Measurements from ENCODE around the gene FSCN2.

The FSCN2 gene

DNA sequence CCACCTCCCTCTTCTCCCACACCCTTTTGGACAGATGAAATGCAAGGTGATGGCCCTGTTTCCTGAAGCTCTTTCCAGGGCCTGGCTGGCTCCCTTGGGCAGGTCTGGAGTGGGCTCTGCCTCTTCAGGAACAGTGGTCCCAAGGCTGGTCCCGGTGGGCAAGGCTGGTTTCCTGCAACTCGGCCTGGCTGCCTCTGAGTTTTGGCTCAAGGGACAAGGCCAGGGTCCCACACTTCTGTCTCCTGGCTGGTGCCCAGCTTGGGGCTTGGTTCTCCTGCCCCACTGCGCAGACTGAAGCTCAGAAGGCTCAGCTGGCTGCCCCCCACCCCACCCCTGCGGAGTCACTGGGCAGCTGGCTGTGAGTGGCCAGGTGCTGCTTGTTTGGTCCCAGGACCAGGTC is 11.7 kb upstream of the FSCN2 start:
- H3K9me3 ChIP-seq (ENCODE audit: low read length), result no peaks in the 10 kb centered on the region
- peak overlapping the region; percentile 85; the same call in 1 of the 2 replicates for H3K9ac ChIP-seq (ENCODE audit: low read length)
- H3K9me2 ChIP-seq (ENCODE audit: low read depth, low read length), result no peaks in the 10 kb centered on the region
- peaks cover 3% of the 10 kb centered on the region; the same call in 1 of the 2 replicates for H3K79me2 ChIP-seq (ENCODE audit: insufficient read depth, low read length)
- H3K4me2 ChIP-seq (ENCODE audit: low read length), result peak overlapping the region; percentile 96
- TF ChIP-seq EZH2 (IDR thresholded peaks at IDR 0.05; ENCODE audit: borderline replicate concordance, low read length), result no peak
- no peak for TF ChIP-seq CTCF (IDR thresholded peaks at IDR 0.05; ENCODE audit: low read length)
- peaks cover 65% of the 10 kb centered on the region for H3K4me1 ChIP-seq (ENCODE audit: insufficient read depth, low read length, severe bottlenecking)
- peak overlapping the region; percentile 88 for H3K27ac ChIP-seq (ENCODE audit: low read depth, low read length, poor library complexity, severe bottlenecking)
- peak overlapping the region; percentile 67 for H3K4me3 ChIP-seq (ENCODE audit: low read depth, low read length, poor library complexity, severe bottlenecking)
- H2AFZ ChIP-seq (ENCODE audit: low read length), result no peak overlapping the region
- H4K20me1 ChIP-seq (ENCODE audit: insufficient read depth, low read length), result no peaks in the 10 kb centered on the region
- H3K36me3 ChIP-seq (ENCODE audit: insufficient read depth, low read length), result peaks cover 11% of the 10 kb centered on the region
- no peaks in the 10 kb centered on the region for H3K27me3 ChIP-seq (ENCODE audit: insufficient read depth, low read length)
- peaks cover 13% of the 10 kb centered on the region; the same call in 1 of the 2 replicates for H3F3A ChIP-seq (ENCODE audit: insufficient read depth, low read length)

DNA sequence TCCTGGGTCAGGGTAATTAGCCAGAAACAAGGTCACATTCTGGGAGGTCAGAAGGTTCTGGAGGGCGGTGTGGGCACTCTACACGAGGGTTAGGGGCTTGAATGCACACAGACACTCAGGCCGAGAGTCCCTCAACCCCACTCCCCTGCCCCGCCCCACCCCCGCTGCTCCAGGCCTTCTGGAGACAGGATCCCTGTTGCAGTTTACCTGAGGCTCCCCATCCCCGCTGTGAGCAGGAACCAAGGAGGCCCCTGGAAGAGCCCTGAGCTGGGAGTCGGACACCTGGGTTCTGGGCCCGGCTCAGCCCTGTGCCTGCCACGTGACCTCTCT is 11.2 kb upstream of the FSCN2 start:
- H3K27ac ChIP-seq (ENCODE audit: low read depth, low read length, poor library complexity, severe bottlenecking), result peak overlapping the region; percentile 88

GRCh38 chr17:81517339-81518112 is 10.7 kb upstream of the FSCN2 start:
- Histone ChIP-seq H2AFZ (ENCODE audit: low read length) (no peak overlapping the region), H3F3A (ENCODE audit: insufficient read depth, low read length) (peaks cover 13% of the 10 kb centered on the region; the same call in 1 of the 2 replicates), H3K4me1 (ENCODE audit: insufficient read depth, low read length, severe bottlenecking) (peaks cover 65% of the 10 kb centered on the region), H4K20me1 (ENCODE audit: insufficient read depth, low read length) (no peaks in the 10 kb centered on the region), H3K79me2 (ENCODE audit: insufficient read depth, low read length) (no peaks in the 10 kb centered on the region), H3K9me2 (ENCODE audit: low read depth, low read length) (no peaks in the 10 kb centered on the region), H3K36me3 (ENCODE audit: insufficient read depth, low read length) (peaks cover under 1% of the 10 kb centered on the region), H3K4me3 (ENCODE audit: low read depth, low read length, poor library complexity, severe bottlenecking) (peak overlapping the region; percentile 67), H3K9ac (ENCODE audit: low read length) (peak overlapping the region; percentile 61; the same call in 1 of the 2 replicates), H3K27ac (ENCODE audit: low read depth, low read length, poor library complexity, severe bottlenecking) (peak overlapping the region; percentile 88), H3K4me2 (ENCODE audit: low read length) (peak overlapping the region; percentile 96), H3K9me3 (ENCODE audit: low read length) (no peaks in the 10 kb centered on the region), H3K27me3 (ENCODE audit: insufficient read depth, low read length) (peaks cover 3% of the 10 kb centered on the region; the same call in 1 of the 2 replicates)
- TF ChIP-seq EZH2 (IDR thresholded peaks at IDR 0.05; ENCODE audit: borderline replicate concordance, low read length) (no peak), CTCF (IDR thresholded peaks at IDR 0.05; ENCODE audit: low read length) (peak; percentile 15; the same call in 1 of the 2 replicates)

More for the DNA sequence above, 11.2 kb upstream of the FSCN2 start:
- Histone ChIP-seq H2AFZ (ENCODE audit: low read length) (no peak overlapping the region), H3F3A (ENCODE audit: insufficient read depth, low read length) (peaks cover 13% of the 10 kb centered on the region; the same call in 1 of the 2 replicates), H3K9ac (ENCODE audit: low read length) (peak overlapping the region; percentile 18; the same call in 1 of the 2 replicates), H3K36me3 (ENCODE audit: insufficient read depth, low read length) (peaks cover 6% of the 10 kb centered on the region), H3K79me2 (ENCODE audit: insufficient read depth, low read length) (no peaks in the 10 kb centered on the region), H3K4me2 (ENCODE audit: low read length) (peak overlapping the region; percentile 96), H3K4me1 (ENCODE audit: insufficient read depth, low read length, severe bottlenecking) (peaks cover 65% of the 10 kb centered on the region), H3K27me3 (ENCODE audit: insufficient read depth, low read length) (no peaks in the 10 kb centered on the region), H4K20me1 (ENCODE audit: insufficient read depth, low read length) (no peaks in the 10 kb centered on the region), H3K4me3 (ENCODE audit: low read depth, low read length, poor library complexity, severe bottlenecking) (peak overlapping the region; percentile 67), H3K9me2 (ENCODE audit: low read depth, low read length) (no peaks in the 10 kb centered on the region), H3K9me3 (ENCODE audit: low read length) (no peaks in the 10 kb centered on the region)
- TF ChIP-seq CTCF (IDR thresholded peaks at IDR 0.05; ENCODE audit: low read length) (no peak), EZH2 (IDR thresholded peaks at IDR 0.05; ENCODE audit: borderline replicate concordance, low read length) (no peak)
